Lower leg skin (tissue), 3 donors: ENCODE data around the gene LRFN2.

Experiments used
- CTCF ChIP-seq, 3 donors: fragments of 450-650 bp; IDR thresholded peaks; one replicate each; pipeline ENCODE4 v1.5.1; 2016; ENCODE audit warnings: antibody characterized with exemption in 3 of 3, mild to moderate bottlenecking in 3 of 3, moderate library complexity in 2 of 3
- POLR2A ChIP-seq, 2 donors: fragments of 450-650 bp; IDR thresholded peaks; one replicate each; pipeline ENCODE4 v1.6.1; 2016 to 2017; ENCODE audit warnings: antibody characterized with exemption in 2 of 2, mild to moderate bottlenecking in 1 of 2, moderate library complexity in 1 of 2

- TF ChIP-seq CTCF (IDR thresholded peaks at IDR 0.05) (no peak), POLR2A (IDR thresholded peaks at IDR 0.05) (no peak)
Measured at GRCh38 chr6:40391851-40392517, 195.2 kb downstream of the LRFN2 start.
